GM18870 (cell line): ENCODE data around the gene ERBB2.

Source experiments
- ATAC-seq: cut with Tn5 transposase; IDR thresholded peaks from one replicate; pipeline ENCODE4 v1.9.1; 2021; ENCODE audit warnings: moderate library complexity; ENCODE audit not compliant: unreplicated experiment

The ERBB2 gene

GRCh38 chr17:39699818-39700147 lies at the start of gene ERBB2:
Gene ERBB2 (plus strand): TSS chr17:39700064. CDS start chr17:39700239, 175 bp downstream.
- no peak for ATAC-seq

- no peak for ATAC-seq
These were observed 49.7 kb upstream of the ERBB2 start for GRCh38 chr17:39650121-39650579.

- no peak for ATAC-seq
These were observed 47.8 kb upstream of the ERBB2 start for GRCh38 chr17:39651923-39652586.

GRCh38 chr17:39652587-39653315 lies 47.1 kb upstream of the ERBB2 start:
- no peak for ATAC-seq

DNA sequence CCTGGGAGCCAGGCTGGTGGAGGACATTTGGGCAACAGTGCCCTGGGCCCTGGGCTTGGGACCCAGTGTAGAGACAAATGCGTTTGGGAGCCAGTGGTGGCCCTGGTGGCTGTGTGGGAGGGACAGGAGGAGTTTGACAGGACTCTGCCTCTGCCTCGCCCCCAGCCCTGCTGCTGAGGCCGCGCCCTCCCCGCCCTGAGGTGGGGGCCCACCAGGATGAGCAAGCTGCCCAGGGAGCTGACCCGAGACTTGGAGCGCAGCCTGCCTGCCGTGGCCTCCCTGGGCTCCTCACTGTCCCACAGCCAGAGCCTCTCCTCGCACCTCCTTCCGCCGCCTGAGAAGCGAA lies 46.6 kb upstream of the ERBB2 start:
- no peak for ATAC-seq

GRCh38 chr17:39653662-39654331 lies 46.1 kb upstream of the ERBB2 start:
- no peak for ATAC-seq

- ATAC-seq: no peak
These were observed 44.8 kb upstream of the ERBB2 start for GRCh38 chr17:39655105-39655504.

GRCh38 chr17:39658346-39658745 lies 41.5 kb upstream of the ERBB2 start:
- ATAC-seq: no peak

- ATAC-seq: no peak
These were observed 41.1 kb upstream of the ERBB2 start for GRCh38 chr17:39658760-39659159.

- no peak for ATAC-seq
These were observed 40.4 kb upstream of the ERBB2 start for GRCh38 chr17:39659279-39660010.

DNA sequence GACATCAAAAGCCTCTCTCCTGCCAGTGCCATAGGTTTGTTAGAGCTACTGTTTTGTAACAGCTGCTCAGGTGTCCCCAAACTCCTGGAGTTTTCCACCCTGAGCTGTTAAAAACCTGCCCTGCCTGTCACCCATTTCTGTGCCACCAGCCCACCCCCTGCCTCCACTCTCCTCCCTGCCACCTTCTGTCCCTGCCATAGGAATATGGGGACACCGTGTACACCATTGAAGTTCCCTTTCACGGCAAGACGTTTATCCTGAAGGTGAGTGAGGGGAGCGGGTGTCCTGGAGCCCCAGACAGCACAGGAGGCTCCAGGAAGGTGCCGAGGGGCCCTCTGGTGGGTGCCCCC lies 39.9 kb upstream of the ERBB2 start:
- no peak for ATAC-seq

DNA sequence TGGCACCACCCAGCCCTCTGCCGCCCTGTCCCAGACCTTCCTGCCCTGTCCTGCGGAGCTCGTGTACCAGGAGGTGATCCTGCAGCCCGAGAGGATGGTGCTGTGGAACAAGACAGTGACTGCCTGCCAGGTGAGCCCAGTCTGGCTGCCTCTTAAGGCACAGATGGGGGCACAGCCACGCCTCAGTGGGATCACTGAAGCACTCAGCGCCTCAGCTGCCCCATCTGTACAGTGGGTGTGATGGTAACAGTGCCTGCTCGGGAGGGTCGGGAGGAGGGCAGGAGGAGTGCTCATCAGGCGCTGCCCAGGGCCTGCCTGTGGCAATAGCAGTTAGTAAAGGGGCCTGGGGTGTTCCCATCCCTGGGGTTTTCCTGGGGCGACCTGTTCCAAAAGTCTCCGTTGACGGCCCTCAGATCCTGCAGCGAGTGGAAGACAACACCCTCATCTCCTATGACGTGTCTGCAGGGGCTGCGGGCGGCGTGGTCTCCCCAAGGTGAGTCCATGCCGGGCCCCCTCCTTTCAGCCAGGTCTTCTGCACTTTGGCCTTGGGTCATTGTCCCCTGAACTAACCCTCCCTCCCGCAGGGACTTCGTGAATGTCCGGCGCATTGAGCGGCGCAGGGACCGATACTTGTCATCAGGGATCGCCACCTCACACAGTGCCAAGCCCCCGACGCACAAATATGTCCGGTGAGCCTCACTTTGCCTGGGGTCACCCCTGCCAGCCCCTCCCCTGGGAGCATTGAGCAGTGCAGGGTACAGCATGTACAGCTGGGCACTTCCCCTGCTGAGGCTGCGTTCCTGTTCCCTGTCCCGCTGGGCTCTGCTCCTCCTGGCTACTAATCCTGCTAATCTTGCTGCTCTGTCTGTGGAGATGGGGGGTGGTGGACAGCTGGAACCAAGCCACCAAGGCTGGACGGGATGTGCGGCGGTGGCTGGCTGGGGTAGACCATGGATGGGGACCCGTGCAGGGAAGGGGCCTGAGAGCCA lies 39.2 kb upstream of the ERBB2 start:
- no peak for ATAC-seq

DNA sequence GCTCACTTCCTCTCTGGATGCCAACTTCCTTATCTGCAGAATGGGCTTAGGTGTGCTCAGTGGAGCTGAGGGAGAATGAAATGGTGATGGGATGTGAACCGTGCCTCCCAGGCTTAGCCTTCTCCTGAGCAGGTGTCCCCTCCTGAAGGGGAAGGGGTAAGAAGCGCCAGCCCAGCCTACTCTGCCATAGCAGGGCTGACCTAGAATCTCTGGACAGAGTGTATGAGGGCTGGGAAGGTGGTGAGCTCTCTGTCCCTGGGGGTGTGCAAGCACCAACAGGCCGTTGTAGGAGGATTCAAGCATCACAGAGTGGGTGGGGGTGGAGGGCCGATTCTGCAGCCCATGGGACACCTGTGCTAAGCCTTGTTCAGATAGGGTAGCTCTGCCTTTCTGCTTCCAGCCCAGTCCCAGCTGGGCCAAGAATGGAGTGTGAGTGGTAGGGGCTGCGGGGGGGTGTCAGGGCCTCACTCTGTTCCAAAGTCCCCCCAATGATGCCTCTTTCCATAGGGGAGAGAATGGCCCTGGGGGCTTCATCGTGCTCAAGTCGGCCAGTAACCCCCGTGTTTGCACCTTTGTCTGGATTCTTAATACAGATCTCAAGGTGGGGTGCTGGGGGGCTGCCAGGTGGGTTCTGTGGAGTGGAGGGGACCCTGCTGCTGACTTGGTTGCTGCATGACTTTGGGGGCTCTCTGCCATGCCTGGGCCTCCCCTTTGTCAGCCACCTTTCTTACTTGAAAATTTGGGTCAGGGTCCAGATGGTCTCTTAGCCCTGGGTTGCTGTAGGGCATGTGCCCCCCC lies 37.9 kb upstream of the ERBB2 start:
- ATAC-seq: no peak

- ATAC-seq: no peak
These were observed 37.1 kb upstream of the ERBB2 start for GRCh38 chr17:39662551-39663339.

- no peak for ATAC-seq
These were observed 36.5 kb upstream of the ERBB2 start for GRCh38 chr17:39663340-39663687.

DNA sequence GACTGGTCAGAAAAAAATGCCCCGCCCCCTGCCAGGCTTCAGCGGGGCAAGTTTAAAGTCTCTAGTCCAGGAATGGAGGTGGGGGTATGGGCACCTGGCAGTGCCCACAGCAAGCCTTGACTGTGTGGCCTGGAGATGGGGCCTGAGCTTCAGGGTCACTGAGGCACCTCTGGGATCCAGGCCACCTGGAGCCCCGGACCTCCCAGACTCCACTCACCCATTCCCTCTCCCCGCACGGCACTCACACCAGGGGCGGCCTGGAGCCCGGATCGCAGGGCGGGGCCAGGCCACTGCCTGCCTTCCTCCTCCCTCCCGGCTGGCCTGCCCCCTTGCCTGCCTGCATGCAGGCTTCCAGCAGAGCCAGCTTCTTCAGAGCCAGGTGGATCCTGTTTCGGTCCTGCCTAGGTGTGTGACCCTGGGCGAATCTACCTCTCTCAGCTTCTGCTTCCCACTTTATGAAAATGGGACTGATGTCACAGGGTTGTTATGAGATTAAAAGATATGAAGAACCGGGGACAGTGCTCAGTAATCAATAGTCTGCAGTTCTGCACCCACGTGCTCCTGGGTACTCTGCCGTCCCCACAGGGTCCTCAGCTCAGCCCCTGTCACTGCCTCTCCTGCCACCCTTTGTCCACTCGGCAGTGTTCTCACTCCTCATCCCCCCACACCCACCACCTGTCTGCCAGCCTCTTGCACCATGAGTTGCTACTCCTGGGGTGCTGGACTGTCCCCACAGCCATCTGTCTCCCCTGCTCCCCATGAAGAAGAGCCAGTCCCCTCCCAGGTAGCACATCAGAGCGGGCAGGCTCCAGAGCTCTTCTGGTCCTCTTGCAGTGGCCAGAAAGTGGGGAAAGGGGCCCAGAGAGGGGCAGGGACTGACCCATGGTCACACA lies 35.9 kb upstream of the ERBB2 start:
- ATAC-seq: no peak

DNA sequence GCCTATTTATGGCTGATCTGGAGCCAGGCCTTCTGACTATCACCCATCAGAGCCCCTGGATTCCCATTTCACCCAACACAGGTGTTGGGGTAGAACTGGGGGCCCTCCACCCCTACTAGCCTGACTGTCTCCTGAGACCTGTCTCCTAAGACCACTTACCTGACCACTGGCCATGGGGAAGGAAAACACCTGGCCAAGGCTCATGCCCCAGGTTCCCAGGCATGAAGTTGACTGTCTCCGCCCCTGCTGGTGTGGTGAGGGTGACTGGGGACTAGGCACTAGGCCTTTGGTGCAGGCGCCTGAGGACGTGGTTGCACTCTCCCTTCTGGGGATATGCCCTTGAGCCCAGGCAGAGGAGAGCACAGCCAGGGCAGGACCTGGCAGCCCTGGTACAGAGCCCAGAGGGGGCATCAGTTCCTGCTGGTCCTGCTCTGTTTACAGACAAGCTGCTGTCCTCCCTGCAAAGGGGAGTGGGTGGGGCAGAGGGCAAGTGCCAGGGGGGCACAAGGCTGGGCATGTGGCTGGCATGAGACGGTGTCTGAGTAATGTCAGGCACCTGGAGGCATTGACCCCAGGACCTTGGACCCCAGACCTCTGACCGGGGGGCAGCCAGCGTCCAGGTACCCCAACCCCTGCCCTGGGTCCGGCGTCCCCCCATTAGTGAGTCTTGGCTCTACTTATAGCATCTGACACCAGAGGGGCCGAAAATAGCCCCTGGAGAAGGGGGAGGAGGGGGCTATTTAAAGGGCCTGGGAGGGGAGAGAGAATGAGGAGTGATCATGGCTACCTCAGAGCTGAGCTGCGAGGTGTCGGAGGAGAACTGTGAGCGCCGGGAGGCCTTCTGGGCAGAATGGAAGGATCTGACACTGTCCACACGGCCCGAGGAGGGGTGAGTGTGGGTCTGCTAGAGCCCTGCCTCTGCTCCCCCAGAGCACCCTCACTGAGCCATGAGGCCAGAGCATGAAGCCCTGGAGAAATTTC lies 35.0 kb upstream of the ERBB2 start, which contains the start of gene TCAP:
Gene TCAP, plus strand, starts transcription at position 769 of the 981 bp plus-strand sequence. Its CDS starts 11 bp downstream, at position 780.
- ATAC-seq: no peak
